Central memory CD8-positive, alpha-beta T cell (primary cell): ENCODE data around the gene ALOX5.

ENCODE experiments used
- ATAC-seq: fragments of 150-1000 bp; cut with Tn5 transposase; replicated peaks from 2 replicates; pipeline ENCODE4 v1.10.0; 2022; ENCODE audit warnings: mild to moderate bottlenecking, moderate FRiP score, moderate number of reproducible peaks; ENCODE audit not compliant: poor library complexity, severe bottlenecking; ENCODE audit errors: extremely low read depth
- DNase-seq, 2 donors: peaks; one replicate each; pipeline ENCODE4 v3.0.0; 2021; ENCODE audit warnings: low spot score in 2 of 2
- H3K27ac Mint-ChIP-seq: one replicate; pipeline ENCODE4 v1.8.0; 2022; ENCODE audit warnings: low read depth, mild to moderate bottlenecking, moderate library complexity, mixed read lengths
- H3K27me3 Mint-ChIP-seq: one replicate; pipeline ENCODE4 v1.8.0; 2022; ENCODE audit warnings: mixed read lengths
- H3K36me3 Mint-ChIP-seq: one replicate; pipeline ENCODE4 v1.8.0; 2022; ENCODE audit warnings: mild to moderate bottlenecking, moderate library complexity, mixed read lengths; ENCODE audit not compliant: insufficient read depth
- H3K4me1 Mint-ChIP-seq: one replicate; pipeline ENCODE4 v1.8.0; 2022; ENCODE audit warnings: mixed read lengths
- H3K4me3 Mint-ChIP-seq: one replicate; pipeline ENCODE4 v1.8.0; 2022; ENCODE audit warnings: mild to moderate bottlenecking, moderate library complexity, mixed read lengths
- H3K9me3 Mint-ChIP-seq: one replicate; pipeline ENCODE4 v1.8.0; 2022; ENCODE audit warnings: mixed read lengths

ALOX5 gene

DNA sequence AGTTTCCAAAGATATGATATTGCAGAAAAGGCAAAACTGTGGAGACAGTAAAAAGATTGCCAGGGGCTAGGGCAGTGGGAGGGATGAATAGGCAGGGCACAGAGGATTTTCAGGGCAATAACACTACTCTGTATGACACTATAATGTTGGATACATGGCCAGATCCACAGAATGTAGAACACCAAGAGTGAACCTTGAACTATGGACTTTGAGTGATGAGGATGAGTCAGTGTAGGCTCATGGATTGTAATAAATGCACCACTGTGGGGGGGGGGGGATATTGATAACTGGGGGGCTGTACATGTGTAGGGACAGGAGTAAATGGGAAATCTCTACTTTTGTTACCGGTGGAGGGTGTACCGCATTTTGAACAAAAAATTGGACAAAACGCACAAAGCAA, 77.4 kb downstream of the ALOX5 start:
- no peak for DNase-seq
- Mint-ChIP-seq H3K4me3 (no peak overlapping the region), H3K27me3 (no peaks in the 10 kb centered on the region), H3K4me1 (no peaks in the 10 kb centered on the region), H3K36me3 (peaks cover 5% of the 10 kb centered on the region), H3K27ac (no peak overlapping the region), H3K9me3 (no peaks in the 10 kb centered on the region)
- no peak for ATAC-seq

DNA sequence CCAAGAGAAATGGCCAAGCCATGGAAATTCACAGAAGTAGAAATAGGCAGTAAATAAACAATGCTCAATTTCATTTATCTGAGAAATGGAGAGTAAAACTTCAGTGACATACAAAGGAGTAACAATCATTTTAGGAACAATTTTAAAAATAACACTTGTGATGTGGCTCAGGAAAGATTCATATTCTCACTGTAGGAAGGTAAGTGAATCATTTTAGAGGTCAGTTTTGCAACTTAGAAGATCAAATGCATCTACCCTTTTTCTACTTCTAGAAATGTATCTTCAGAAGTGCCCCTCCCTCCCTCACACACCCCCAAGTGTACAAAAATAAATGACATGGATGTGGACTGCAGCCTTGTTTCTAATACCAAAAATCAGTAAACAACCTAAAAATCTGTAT, 78.3 kb downstream of the ALOX5 start:
- peaks cover 6% of the 10 kb centered on the region for H3K36me3 Mint-ChIP-seq

DNA sequence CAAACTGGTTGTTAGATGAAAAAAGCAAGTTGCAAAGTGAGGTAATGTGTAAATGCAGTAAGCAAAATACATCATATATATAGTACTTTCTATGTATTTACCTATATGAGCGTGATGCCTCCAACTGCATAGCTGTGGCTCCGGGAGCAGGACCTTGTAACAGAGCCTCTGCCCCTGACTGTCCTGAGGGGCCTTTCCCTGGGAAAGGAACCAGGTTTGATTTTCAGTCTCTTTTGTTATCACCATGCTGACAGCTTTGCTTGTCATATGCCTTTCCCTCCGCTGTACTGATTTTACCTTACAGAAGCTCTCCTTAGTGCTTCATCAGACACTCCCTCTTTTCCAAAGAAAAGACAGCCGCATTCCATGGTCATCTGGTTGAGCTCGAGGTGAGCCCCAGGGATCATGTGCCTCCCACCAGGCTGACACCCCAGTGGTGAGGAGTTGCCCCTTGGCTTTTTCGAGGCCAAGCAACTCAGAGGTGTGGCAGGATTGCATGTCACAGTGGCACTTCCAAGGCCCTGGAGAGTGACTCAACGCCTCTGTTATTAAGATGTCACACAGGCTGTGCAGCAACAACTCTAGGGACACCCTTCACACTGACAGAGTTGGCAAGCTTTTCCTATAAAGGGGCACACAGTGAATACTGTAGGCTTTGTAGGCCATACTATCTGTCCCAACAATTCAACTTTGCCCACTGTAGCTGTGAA, 78.9 kb downstream of the ALOX5 start:
- ATAC-seq (no peak), DNase-seq (no peak)
- Mint-ChIP-seq H3K36me3 (peaks cover 11% of the 10 kb centered on the region), H3K27ac (no peak overlapping the region), H3K27me3 (no peaks in the 10 kb centered on the region), H3K4me3 (no peak overlapping the region), H3K4me1 (no peaks in the 10 kb centered on the region), H3K9me3 (no peaks in the 10 kb centered on the region)

More for the DNA sequence above, 78.3 kb downstream of the ALOX5 start:
- DNase-seq (no peak), ATAC-seq (no peak)
- no peaks in the 10 kb centered on the region for H3K4me1 Mint-ChIP-seq
- H3K27me3 Mint-ChIP-seq = no peaks in the 10 kb centered on the region
- no peaks in the 10 kb centered on the region for H3K9me3 Mint-ChIP-seq
- no peak overlapping the region for H3K27ac Mint-ChIP-seq
- no peak overlapping the region for H3K4me3 Mint-ChIP-seq

DNA sequence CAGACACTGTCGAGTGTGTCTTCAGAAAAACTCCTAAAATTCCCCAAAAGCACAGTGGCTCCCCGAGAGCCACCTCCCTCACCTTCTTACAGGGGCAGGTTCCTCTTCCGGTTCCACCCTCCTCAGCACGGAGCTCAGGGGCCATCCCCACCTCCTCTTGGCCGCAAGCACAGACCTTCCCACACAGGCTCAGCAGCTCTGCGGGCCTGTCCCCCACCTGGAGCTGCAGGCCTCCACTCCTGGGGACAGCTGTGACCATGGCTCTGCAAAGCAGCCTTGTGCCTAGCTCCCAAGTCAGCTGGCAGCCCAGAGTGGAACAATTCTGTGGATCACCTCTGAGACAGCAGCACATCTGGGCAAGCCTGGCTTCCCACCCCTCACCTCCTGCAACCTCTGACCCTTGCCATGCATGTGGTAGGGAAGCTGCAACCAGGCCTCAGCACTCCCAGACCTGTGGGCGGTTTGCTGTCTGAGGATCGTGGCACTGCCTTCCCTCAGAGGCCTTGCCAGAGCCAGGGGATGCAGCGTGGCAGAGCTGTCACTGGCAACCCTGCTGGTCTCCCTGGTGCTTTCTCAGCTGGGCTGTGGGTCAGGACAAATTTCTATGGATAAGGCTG, 79.7 kb downstream of the ALOX5 start:
- ATAC-seq = no peak
- H3K27ac Mint-ChIP-seq = no peak overlapping the region
- H3K4me1 Mint-ChIP-seq = no peaks in the 10 kb centered on the region
- no peak for DNase-seq
- peaks cover 17% of the 10 kb centered on the region for H3K36me3 Mint-ChIP-seq
- no peak overlapping the region for H3K4me3 Mint-ChIP-seq
- H3K27me3 Mint-ChIP-seq = no peaks in the 10 kb centered on the region
- H3K9me3 Mint-ChIP-seq = no peaks in the 10 kb centered on the region

DNA sequence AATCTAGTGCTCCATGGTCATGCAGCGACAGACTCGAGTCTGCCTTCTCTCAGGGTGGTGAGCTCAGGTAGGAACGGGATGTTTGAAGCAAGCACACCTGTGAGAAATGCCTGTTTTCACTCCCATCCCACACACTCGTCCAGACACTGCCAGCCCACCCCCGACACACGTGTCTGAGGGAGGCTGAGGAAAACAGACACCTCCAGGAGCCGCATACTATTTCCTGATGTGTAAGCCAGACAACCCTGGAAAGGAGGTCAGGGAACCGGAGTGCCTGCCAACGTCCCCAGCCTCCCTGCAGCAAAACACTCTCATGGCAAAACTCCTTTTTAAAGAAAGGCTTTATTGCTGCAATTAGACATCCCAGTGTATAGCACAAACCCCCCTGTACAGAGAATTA, 80.2 kb downstream of the ALOX5 start:
- H3K27me3 Mint-ChIP-seq = no peaks in the 10 kb centered on the region
- no peak overlapping the region for H3K27ac Mint-ChIP-seq
- no peaks in the 10 kb centered on the region for H3K4me1 Mint-ChIP-seq
- no peak for ATAC-seq
- DNase-seq = no peak
- H3K36me3 Mint-ChIP-seq = peaks cover 22% of the 10 kb centered on the region
- no peaks in the 10 kb centered on the region for H3K9me3 Mint-ChIP-seq
- H3K4me3 Mint-ChIP-seq = no peak overlapping the region

DNA sequence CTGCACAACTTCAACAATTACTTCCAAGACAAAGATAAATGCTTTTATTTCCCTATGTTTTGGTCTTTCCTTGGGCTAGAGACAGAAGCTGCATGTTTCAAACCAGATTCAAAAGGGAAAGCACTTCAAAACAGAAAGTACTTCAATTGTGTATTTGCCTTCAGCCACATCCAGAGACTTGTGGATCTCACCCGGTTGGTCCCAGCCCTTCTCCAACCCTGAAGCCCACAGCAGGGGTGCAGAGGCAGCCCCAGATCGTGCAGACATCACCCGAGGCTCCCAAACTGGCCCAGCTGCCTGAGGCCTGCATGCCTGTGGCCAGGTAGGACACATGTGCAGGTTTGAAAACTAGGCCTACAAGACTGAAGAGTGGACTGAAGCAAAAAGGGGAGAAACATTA, 80.8 kb downstream of the ALOX5 start:
- Mint-ChIP-seq H3K36me3 (peaks cover 22% of the 10 kb centered on the region), H3K9me3 (no peaks in the 10 kb centered on the region), H3K27ac (no peak overlapping the region), H3K4me3 (no peak overlapping the region), H3K27me3 (no peaks in the 10 kb centered on the region), H3K4me1 (no peaks in the 10 kb centered on the region)
- DNase-seq (no peak), ATAC-seq (no peak)

DNA sequence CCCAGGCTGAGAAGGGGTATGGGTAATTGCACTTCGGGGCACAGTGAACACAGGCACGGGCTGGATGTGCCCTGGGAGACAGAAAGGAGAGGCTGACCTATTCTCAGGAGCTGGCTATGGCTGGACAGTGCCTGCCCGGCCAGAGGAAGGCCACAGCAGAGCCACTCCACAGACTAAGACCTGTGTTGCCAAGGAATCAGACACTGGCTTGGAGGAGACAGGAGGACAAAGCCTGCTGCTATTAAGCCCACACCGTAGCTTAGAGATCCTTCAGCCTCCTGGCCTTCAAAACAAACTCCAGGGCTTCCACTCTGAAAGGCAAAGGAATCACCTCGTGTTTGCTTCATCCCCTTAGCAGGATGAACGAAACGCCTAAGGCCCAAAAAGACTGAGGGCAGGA, 82.2 kb downstream of the ALOX5 start:
- DNase-seq (no peak), ATAC-seq (no peak)
- H3K9me3 Mint-ChIP-seq = no peaks in the 10 kb centered on the region
- H3K4me3 Mint-ChIP-seq = no peak overlapping the region
- H3K36me3 Mint-ChIP-seq = peaks cover 24% of the 10 kb centered on the region
- no peak overlapping the region for H3K27ac Mint-ChIP-seq
- no peaks in the 10 kb centered on the region for H3K27me3 Mint-ChIP-seq
- H3K4me1 Mint-ChIP-seq = peaks cover 4% of the 10 kb centered on the region

DNA sequence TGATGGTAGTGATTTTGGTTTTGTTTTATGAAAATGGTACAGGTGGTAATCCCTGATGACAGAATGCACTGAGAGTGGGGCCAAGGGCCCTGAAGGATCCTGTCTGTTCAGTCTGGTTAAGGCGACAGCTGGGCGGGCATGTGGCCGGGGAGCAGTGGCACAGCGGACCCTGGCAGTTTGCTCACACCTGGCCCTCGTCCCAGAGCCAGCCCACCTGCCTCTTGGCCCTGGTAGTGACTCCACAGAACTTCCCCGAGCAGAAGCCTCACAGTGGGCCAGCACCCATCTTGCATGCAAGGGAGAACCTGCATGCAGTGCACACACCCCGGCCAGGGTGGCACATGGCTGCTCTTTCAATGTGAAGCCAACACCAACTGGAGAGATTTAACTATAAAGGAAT, 82.8 kb downstream of the ALOX5 start:
- Mint-ChIP-seq H3K27me3 (no peaks in the 10 kb centered on the region), H3K9me3 (no peaks in the 10 kb centered on the region), H3K36me3 (peaks cover 24% of the 10 kb centered on the region), H3K4me3 (no peak overlapping the region), H3K4me1 (peaks cover 6% of the 10 kb centered on the region), H3K27ac (no peak overlapping the region)
- ATAC-seq = no peak
- DNase-seq = no peak

DNA sequence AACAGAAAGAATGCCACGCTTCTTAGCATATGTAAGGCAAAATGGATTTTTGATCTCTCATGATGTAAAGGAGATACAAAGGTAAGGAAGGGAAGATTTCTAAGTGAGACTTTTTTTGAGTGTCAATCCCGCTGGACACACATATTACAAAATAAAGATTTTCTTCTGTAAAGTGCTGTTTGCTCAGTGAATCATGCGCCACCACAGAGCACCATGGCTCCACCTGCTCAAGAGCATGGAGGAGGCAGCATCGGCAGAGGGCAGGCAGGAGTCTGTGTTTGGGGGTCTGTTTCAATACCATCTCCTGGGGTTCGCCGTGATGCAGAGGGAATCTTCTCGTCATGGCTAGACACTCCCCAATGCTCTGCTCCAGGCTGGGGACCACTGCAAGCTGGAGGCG, 83.5 kb downstream of the ALOX5 start:
- Mint-ChIP-seq H3K27me3 (no peaks in the 10 kb centered on the region), H3K4me3 (no peak overlapping the region), H3K27ac (no peak overlapping the region), H3K36me3 (peaks cover 25% of the 10 kb centered on the region), H3K9me3 (no peaks in the 10 kb centered on the region), H3K4me1 (peaks cover 11% of the 10 kb centered on the region)
- ATAC-seq = no peak
- no peak for DNase-seq

DNA sequence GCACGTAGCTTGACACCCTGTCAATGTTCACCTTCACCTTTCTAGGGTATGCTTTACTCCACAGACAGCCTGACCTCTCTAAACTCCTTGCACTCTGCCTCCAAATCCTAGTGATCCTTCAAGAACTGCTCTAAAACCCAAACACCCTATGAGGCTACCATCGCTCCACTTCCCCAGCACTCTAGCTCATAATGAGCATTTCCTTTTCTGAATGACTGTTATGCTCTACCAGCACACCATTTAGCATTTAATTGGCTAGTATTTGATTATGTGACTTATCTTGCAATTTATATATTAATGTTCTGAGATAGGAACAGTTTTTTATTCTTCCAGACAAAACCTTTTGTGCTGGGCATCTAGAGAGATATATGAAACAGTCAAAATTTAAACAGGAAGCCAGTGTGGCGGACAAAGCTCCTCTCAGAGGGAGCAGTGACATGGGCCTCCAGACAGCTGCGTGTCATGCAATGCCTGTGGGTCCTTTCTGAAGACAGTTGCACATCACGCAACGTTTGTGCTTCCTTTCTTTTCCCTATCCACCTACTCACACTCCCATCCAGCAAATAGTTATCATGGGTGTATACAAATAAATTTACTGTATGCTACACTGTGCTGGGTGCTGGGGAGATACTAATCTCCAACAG, 86.3 kb downstream of the ALOX5 start:
- Mint-ChIP-seq H3K36me3 (peaks cover 33% of the 10 kb centered on the region), H3K4me3 (no peak overlapping the region), H3K9me3 (no peaks in the 10 kb centered on the region)

DNA sequence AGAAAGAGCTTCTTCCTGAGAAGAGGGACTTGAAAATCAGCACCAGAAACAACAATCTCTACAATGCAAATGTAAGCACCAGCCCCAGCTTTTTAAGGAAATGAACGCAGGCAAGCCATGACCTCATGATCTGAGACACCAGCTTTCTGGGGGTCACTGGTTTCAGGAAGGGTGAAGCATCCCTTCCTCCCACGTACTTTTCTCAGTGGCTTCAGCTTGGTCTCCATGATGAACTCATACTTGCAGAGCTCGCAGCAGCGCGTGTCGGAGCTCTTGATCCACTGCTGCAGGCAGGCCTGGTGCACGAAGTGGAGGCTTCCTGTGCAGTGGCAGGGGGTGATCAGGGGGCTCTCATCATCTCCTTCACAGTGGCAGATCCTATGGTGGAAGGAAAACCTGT, 87.0 kb downstream of the ALOX5 start:
- H3K4me1 Mint-ChIP-seq = peaks cover 26% of the 10 kb centered on the region
- H3K36me3 Mint-ChIP-seq = peaks cover 29% of the 10 kb centered on the region
- H3K4me3 Mint-ChIP-seq = no peak overlapping the region
- no peaks in the 10 kb centered on the region for H3K9me3 Mint-ChIP-seq
- no peak overlapping the region for H3K27ac Mint-ChIP-seq
- ATAC-seq = no peak
- no peak for DNase-seq
- H3K27me3 Mint-ChIP-seq = no peaks in the 10 kb centered on the region

More for the DNA sequence above, 86.3 kb downstream of the ALOX5 start:
- peaks cover 19% of the 10 kb centered on the region for H3K4me1 Mint-ChIP-seq
- no peaks in the 10 kb centered on the region for H3K27me3 Mint-ChIP-seq
- no peak for ATAC-seq
- no peak overlapping the region for H3K27ac Mint-ChIP-seq
- no peak for DNase-seq

DNA sequence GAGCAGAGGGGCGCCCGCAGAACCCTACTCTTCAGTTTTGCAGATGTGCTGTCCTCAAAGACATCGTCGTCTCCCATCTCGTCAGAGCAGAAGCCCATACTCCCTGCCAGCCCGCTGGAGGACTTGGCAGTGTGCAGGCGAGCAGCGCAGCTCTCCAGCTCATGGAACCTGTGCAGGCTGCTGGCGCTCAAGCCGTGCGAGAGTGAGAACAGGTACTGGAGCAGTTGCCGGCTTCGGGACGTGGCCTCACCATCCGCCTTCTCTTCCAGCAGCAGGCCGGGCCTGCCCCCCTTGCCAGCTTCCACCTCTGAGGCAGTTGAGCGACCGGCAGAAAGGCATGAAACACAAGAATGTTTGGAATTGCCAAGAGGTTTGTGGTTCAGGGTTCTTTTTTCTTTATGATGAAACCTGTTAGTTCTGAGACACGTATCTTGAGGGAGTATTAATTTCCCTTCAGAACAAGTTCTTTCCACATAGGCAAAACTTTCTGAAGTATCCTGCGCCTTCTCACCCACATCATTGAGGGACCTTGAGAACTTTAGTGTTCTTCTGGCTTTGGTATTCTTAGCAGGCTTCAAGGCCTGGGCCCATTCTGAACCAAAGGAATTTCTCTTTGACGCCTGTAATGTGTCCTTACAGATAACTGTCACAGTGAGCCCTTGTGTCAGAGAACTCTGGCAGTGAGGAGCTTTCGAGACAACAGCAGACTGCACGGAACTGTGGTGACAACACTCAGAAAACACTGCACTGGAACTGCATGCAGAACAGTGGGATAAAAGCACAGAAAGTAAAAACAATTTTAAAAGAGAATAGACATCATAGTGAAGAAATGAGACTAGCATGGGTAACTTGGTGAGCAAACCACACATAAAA, 89.5 kb downstream of the ALOX5 start:
- H3K4me1 Mint-ChIP-seq = peaks cover 33% of the 10 kb centered on the region
- H3K4me3 Mint-ChIP-seq = no peak overlapping the region
- peaks cover 20% of the 10 kb centered on the region for H3K36me3 Mint-ChIP-seq
- no peak for DNase-seq
- no peak overlapping the region for H3K27ac Mint-ChIP-seq
- no peak for ATAC-seq
- no peaks in the 10 kb centered on the region for H3K9me3 Mint-ChIP-seq
- no peaks in the 10 kb centered on the region for H3K27me3 Mint-ChIP-seq
